GM11168 (cell line): ENCODE measurements around the gene PHC2.

Experiments used
- in situ Hi-C: fragments of 300-500 bp; cut with MboI; formaldehyde crosslinking; loops from one replicate; pipeline ENCODE4 v1.12.0; 2022; ENCODE audit warnings: low sequenced_read_pairs; ENCODE audit not compliant: unreplicated experiment

Gene PHC2

GRCh38 chr1:33392639-33393038 is 38.3 kb downstream of the PHC2 start:
- in situ Hi-C loops, result no loop called here

- in situ Hi-C loops, result no loop called here
These were observed 38.7 kb downstream of the PHC2 start for GRCh38 chr1:33392206-33392605.

GRCh38 chr1:33391343-33392078 is 39.4 kb downstream of the PHC2 start:
- in situ Hi-C loops, result no loop called here

- in situ Hi-C loops, result no loop called here
These were observed 40.4 kb downstream of the PHC2 start for GRCh38 chr1:33390542-33390941.

GRCh38 chr1:33388805-33389771 is 41.8 kb downstream of the PHC2 start:
- in situ Hi-C loops, result no loop called here

- in situ Hi-C loops, result no loop called here
These were observed 43.3 kb downstream of the PHC2 start for GRCh38 chr1:33387625-33388024.

GRCh38 chr1:33385251-33385650 is 45.6 kb downstream of the PHC2 start:
- in situ Hi-C loops, result no loop called here

GRCh38 chr1:33384040-33384812 is 46.7 kb downstream of the PHC2 start:
- in situ Hi-C loops, result no loop called here

- in situ Hi-C loops, result no loop called here
These were observed 47.4 kb downstream of the PHC2 start for GRCh38 chr1:33383489-33383888.

- in situ Hi-C loops, result no loop called here
These were observed 48.1 kb downstream of the PHC2 start for GRCh38 chr1:33382661-33383415.

- in situ Hi-C loops, result no loop called here
These were observed 48.9 kb downstream of the PHC2 start for GRCh38 chr1:33381977-33382376.

GRCh38 chr1:33380811-33381210 is 50.1 kb downstream of the PHC2 start:
- in situ Hi-C loops, result no loop called here

- in situ Hi-C loops, result no loop called here
These were observed 51.1 kb downstream of the PHC2 start for GRCh38 chr1:33379631-33380354.

- in situ Hi-C loops, result no loop called here
These were observed 51.9 kb downstream of the PHC2 start for GRCh38 chr1:33378976-33379375.

- in situ Hi-C loops, result no loop called here
These were observed 52.4 kb downstream of the PHC2 start for GRCh38 chr1:33378524-33378923.

- in situ Hi-C loops, result no loop called here
These were observed 53.1 kb downstream of the PHC2 start for GRCh38 chr1:33377756-33378155.

- in situ Hi-C loops, result no loop called here
These were observed 53.9 kb downstream of the PHC2 start for GRCh38 chr1:33377013-33377412.

GRCh38 chr1:33375316-33375715 is 55.6 kb downstream of the PHC2 start:
- in situ Hi-C loops, result no loop called here
